ENCODE data around the gene TCEAL8. TPM values are rescaled to one million over a fixed set of nuclear protein-coding genes. Genes with fewer than 3 reads are reported as not detected.

The TCEAL8 gene
- total RNA-seq, 1 donor = 130 TPM

DNA sequence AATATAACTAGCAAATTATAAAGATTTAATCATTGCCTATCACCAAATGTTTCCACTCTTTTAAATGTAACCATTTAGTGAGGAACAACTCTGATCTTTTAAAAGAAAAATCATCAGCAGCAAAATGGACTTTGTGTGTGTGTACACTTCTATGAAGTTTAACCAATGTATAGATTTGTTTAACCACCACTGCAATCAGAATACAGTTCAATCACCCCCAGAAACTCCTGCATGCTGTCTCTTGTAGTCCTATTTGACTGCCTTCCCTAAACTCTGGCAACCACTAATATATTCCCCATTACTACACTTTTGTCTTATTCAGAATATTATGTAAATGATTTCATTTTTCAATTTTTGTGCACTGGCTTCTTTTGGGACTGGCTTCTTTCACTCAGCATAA lies 1.7 kb upstream of the TCEAL8 start:
- H2AFZ ChIP-seq (ENCODE audit: low read length) = no peak overlapping the region
- H3K4me3 ChIP-seq (ENCODE audit: insufficient read depth, low read length) = no peak overlapping the region
- no peaks in the 10 kb centered on the region for H3K36me3 ChIP-seq (ENCODE audit: insufficient read depth, low read length)
- H3K27ac ChIP-seq (ENCODE audit: low read depth, low read length) = no peak overlapping the region
- no peaks in the 10 kb centered on the region for H3K9me3 ChIP-seq (ENCODE audit: low read depth, low read length)
- H3K79me2 ChIP-seq (ENCODE audit: insufficient read depth, low read length) = peaks cover 14% of the 10 kb centered on the region
- H3K4me2 ChIP-seq (ENCODE audit: insufficient read depth, low read length) = no peak overlapping the region
- no peak for DNase-seq (ENCODE audit: insufficient read length, low spot score, missing footprints)
- H3K27me3 ChIP-seq (ENCODE audit: insufficient read depth, low read length) = peaks cover 40% of the 10 kb centered on the region
- no peaks in the 10 kb centered on the region for H3K4me1 ChIP-seq (ENCODE audit: insufficient read depth, low read length)
- TF ChIP-seq CTCF (IDR thresholded peaks at IDR 0.05; ENCODE audit: extremely low read depth, low read depth, low read length) = no peak
- H4K20me1 ChIP-seq (ENCODE audit: insufficient read depth, low read length) = peaks cover 9% of the 10 kb centered on the region

- DNase-seq (ENCODE audit: insufficient read length, low spot score, missing footprints) = no peak
- TF ChIP-seq CTCF (IDR thresholded peaks at IDR 0.05; ENCODE audit: extremely low read depth, low read depth, low read length) = no peak
- H3K79me2 ChIP-seq (ENCODE audit: insufficient read depth, low read length) = peaks cover 14% of the 10 kb centered on the region
Measured at GRCh38 chrX:103254171-103254824, 657 bp downstream of the TCEAL8 start.

DNA sequence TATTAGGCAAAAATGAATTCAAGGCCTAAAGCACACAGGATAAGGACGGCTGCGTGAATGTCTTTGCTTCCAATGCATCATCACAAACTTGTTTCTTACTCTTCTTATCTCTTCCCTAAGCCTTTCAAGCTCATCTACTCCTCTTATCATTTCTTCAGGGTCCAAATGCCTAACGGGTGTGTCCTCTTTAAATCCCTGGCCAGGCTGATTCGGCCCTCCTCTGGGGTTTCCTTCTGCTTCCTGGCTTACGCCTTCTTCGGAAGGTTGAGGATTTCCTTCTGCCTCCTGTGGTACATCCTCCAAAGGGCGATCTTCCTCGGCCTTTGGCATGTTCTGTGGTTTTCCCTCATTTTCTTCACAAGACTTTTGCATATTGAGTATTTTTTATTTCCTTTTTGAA lies 1.3 kb downstream of the TCEAL8 start:
- H3K4me1 ChIP-seq (ENCODE audit: insufficient read depth, low read length) = no peaks in the 10 kb centered on the region
- H3K4me3 ChIP-seq (ENCODE audit: insufficient read depth, low read length) = peak overlapping the region; percentile 83
- peaks cover 14% of the 10 kb centered on the region for H3K79me2 ChIP-seq (ENCODE audit: insufficient read depth, low read length)
- peaks cover 17% of the 10 kb centered on the region for H3K27me3 ChIP-seq (ENCODE audit: insufficient read depth, low read length)
- H3K4me2 ChIP-seq (ENCODE audit: insufficient read depth, low read length) = peak overlapping the region; percentile 86
- H3K9me3 ChIP-seq (ENCODE audit: low read depth, low read length) = no peaks in the 10 kb centered on the region
- H3K36me3 ChIP-seq (ENCODE audit: insufficient read depth, low read length) = no peaks in the 10 kb centered on the region
- peaks cover 9% of the 10 kb centered on the region for H4K20me1 ChIP-seq (ENCODE audit: insufficient read depth, low read length)
- no peak for TF ChIP-seq CTCF (IDR thresholded peaks at IDR 0.05; ENCODE audit: extremely low read depth, low read depth, low read length)
- no peak for DNase-seq (ENCODE audit: insufficient read length, low spot score, missing footprints)
- no peak overlapping the region for H2AFZ ChIP-seq (ENCODE audit: low read length)
- peak overlapping the region; percentile 70 for H3K27ac ChIP-seq (ENCODE audit: low read depth, low read length)

More at GRCh38 chrX:103254171-103254824, 657 bp downstream of the TCEAL8 start:
- peak overlapping the region; percentile 70 for H3K27ac ChIP-seq (ENCODE audit: low read depth, low read length)
- peaks cover 9% of the 10 kb centered on the region for H4K20me1 ChIP-seq (ENCODE audit: insufficient read depth, low read length)
- no peaks in the 10 kb centered on the region for H3K36me3 ChIP-seq (ENCODE audit: insufficient read depth, low read length)
- H3K9me3 ChIP-seq (ENCODE audit: low read depth, low read length) = no peaks in the 10 kb centered on the region
- peak overlapping the region; percentile 91 for H2AFZ ChIP-seq (ENCODE audit: low read length)
- H3K4me3 ChIP-seq (ENCODE audit: insufficient read depth, low read length) = peak overlapping the region; percentile 83
- H3K4me1 ChIP-seq (ENCODE audit: insufficient read depth, low read length) = no peaks in the 10 kb centered on the region
- peaks cover 22% of the 10 kb centered on the region for H3K27me3 ChIP-seq (ENCODE audit: insufficient read depth, low read length)
- H3K4me2 ChIP-seq (ENCODE audit: insufficient read depth, low read length) = peak overlapping the region; percentile 86

GRCh38 chrX:103250977-103251376 lies 4.0 kb downstream of the TCEAL8 start:
- Histone ChIP-seq H3K36me3 (ENCODE audit: insufficient read depth, low read length) (no peaks in the 10 kb centered on the region), H3K79me2 (ENCODE audit: insufficient read depth, low read length) (peaks cover 14% of the 10 kb centered on the region), H2AFZ (ENCODE audit: low read length) (no peak overlapping the region), H3K27me3 (ENCODE audit: insufficient read depth, low read length) (peaks cover 15% of the 10 kb centered on the region), H3K4me3 (ENCODE audit: insufficient read depth, low read length) (no peak overlapping the region), H3K9me3 (ENCODE audit: low read depth, low read length) (no peaks in the 10 kb centered on the region), H3K4me1 (ENCODE audit: insufficient read depth, low read length) (no peaks in the 10 kb centered on the region), H3K4me2 (ENCODE audit: insufficient read depth, low read length) (no peak overlapping the region), H3K27ac (ENCODE audit: low read depth, low read length) (no peak overlapping the region), H4K20me1 (ENCODE audit: insufficient read depth, low read length) (peaks cover 9% of the 10 kb centered on the region)
- no peak for TF ChIP-seq CTCF (IDR thresholded peaks at IDR 0.05; ENCODE audit: extremely low read depth, low read depth, low read length)
- no peak for DNase-seq (ENCODE audit: insufficient read length, low spot score, missing footprints)
